Skeletal muscle tissue (tissue), 4 donors: ENCODE results near the gene GRIA1. TPM values are rescaled to one million over a fixed set of nuclear protein-coding genes. Genes with fewer than 3 reads are reported as not detected.

ENCODE experiments used
- H3K27ac ChIP-seq: one replicate; pipeline ENCODE4 v1.7.0; 2013; ENCODE audit warnings: mild to moderate bottlenecking, low read depth, low read length, inconsistent platforms
- H3K27me3 ChIP-seq, 3 donors: one replicate each; pipeline ENCODE4 v1.7.0; 2013; ENCODE audit warnings: low read length in 3 of 3; ENCODE audit not compliant: control insufficient read depth in 3 of 3, insufficient read depth in 3 of 3
- H3K36me3 ChIP-seq, 3 donors: one replicate each; pipeline ENCODE4 v1.7.0; 2013; ENCODE audit warnings: low read length in 3 of 3; ENCODE audit not compliant: control insufficient read depth in 3 of 3, insufficient read depth in 3 of 3
- H3K4me1 ChIP-seq, 3 donors: one replicate each; pipeline ENCODE4 v1.7.0; 2013; ENCODE audit warnings: low read length in 3 of 3, mild to moderate bottlenecking in 3 of 3; ENCODE audit not compliant: control insufficient read depth in 3 of 3, insufficient read depth in 3 of 3
- H3K4me3 ChIP-seq, 3 donors: one replicate each; pipeline ENCODE4 v1.7.0; 2013; ENCODE audit warnings: low read length in 3 of 3
- H3K9ac ChIP-seq, 3 donors: one replicate each; pipeline ENCODE4 v1.7.0; 2013; ENCODE audit warnings: low read length in 3 of 3, mild to moderate bottlenecking in 3 of 3, moderate library complexity in 2 of 3, low read depth in 1 of 3
- H3K9me3 ChIP-seq, 3 donors: one replicate each; pipeline ENCODE4 v1.7.0; 2013; ENCODE audit warnings: low read length in 3 of 3; ENCODE audit not compliant: control insufficient read depth in 3 of 3
- total RNA-seq: library from RNA; depleted of rRNA; stranded (reverse); fragments of >200 nt; gene quantifications from one replicate; pipeline ENCODE4 v1.2.3, GENCODE V29; 2014
- donor health status: Osteomylitis.

The GRIA1 gene
- total RNA-seq, 1 donor from 2014 or later, result 1.0 TPM

DNA sequence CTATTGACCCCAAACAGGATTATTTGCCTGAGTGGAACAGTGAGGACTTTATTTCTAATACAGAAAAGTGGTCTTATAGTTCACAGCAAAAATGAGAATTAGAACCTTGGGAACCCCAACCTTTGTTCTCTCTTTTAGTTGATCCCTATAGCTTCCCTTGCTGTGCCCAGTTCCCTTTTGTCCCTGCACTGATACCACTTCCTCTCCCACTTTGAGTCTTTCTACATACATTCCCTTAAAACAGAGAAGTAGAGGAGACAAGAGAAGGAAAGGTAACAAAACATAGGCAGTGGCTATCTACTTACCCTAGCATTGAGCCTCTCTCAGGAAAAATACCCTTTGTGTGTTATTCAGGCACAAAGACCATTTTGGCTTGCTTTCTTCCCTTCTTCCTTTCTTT is 301.8 kb downstream of the GRIA1 start:
- H3K4me1 ChIP-seq, result no peaks in the 10 kb centered on the region
- H3K4me3 ChIP-seq, result no peak overlapping the region
- H3K27me3 ChIP-seq, result no peaks in the 10 kb centered on the region
- H3K9me3 ChIP-seq, result no peaks in the 10 kb centered on the region
- H3K27ac ChIP-seq, result no peak overlapping the region
- no peaks in the 10 kb centered on the region for H3K36me3 ChIP-seq
- H3K9ac ChIP-seq, result no peak overlapping the region

DNA sequence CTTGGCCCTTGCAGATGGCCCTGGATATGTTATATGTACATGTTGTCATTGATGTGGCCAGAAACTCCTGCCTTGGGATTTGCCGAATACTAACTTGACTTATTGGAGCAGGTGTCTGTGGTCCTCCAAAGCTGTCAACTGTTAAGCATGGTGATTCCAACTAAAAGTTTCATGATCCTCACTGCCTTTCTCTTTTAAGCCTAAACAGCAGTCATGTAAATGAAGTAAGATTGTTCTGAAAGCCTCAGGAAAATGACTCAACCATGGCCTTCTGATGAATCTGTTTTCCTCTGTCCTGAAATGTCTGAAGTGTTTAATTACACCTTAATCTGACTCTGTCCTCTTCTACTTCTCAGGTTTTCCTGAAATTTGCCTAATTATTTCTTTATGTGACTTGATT is 303.2 kb downstream of the GRIA1 start:
- no peak overlapping the region for H3K4me3 ChIP-seq
- no peak overlapping the region for H3K9ac ChIP-seq
- no peaks in the 10 kb centered on the region for H3K27me3 ChIP-seq
- no peaks in the 10 kb centered on the region for H3K36me3 ChIP-seq
- H3K4me1 ChIP-seq, result no peaks in the 10 kb centered on the region
- no peaks in the 10 kb centered on the region for H3K9me3 ChIP-seq
- H3K27ac ChIP-seq, result no peak overlapping the region

DNA sequence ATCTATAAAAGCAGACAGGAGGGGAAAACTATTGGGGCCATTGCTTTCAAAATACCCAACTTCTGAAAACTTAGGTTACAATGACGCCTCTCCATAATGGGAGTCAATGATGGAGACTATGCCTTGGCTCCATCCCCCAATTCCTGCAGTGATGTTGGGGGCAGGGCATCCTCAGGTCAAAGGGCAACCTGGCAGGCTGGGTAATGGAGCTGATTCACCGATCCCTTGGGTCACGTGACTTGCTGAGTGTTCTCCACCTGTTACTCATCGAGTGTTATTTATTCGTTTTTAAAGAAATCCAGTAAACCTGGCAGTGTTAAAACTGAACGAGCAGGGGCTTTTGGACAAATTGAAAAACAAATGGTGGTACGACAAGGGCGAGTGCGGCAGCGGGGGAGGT is 303.9 kb downstream of the GRIA1 start:
- Histone ChIP-seq H3K4me1 (no peaks in the 10 kb centered on the region), H3K27ac (no peak overlapping the region), H3K4me3 (no peak overlapping the region), H3K27me3 (no peaks in the 10 kb centered on the region), H3K9ac (no peak overlapping the region), H3K36me3 (no peaks in the 10 kb centered on the region), H3K9me3 (no peaks in the 10 kb centered on the region)

DNA sequence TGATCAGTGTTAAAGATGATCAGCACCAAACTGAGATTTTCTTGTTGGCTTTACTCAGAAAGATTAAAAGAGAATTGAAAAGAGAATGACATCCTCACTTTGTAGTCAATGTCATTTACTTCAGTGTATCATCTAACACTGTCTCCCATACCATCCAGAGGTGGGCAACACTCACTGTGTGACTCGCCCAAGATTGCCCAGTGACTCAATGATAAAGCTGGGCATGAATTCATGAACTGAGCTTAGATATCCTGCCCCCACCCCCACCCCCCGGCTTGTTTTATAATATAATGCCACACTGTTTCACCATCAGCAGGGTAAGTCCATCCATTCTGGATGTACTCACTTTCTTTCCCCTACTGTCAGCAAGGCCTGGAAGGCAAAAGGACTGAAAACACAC is 306.1 kb downstream of the GRIA1 start:
- H3K9ac ChIP-seq, result no peak overlapping the region
- no peaks in the 10 kb centered on the region for H3K36me3 ChIP-seq
- no peaks in the 10 kb centered on the region for H3K4me1 ChIP-seq
- no peaks in the 10 kb centered on the region for H3K9me3 ChIP-seq
- H3K27ac ChIP-seq, result no peak overlapping the region
- H3K27me3 ChIP-seq, result no peaks in the 10 kb centered on the region
- no peak overlapping the region for H3K4me3 ChIP-seq

DNA sequence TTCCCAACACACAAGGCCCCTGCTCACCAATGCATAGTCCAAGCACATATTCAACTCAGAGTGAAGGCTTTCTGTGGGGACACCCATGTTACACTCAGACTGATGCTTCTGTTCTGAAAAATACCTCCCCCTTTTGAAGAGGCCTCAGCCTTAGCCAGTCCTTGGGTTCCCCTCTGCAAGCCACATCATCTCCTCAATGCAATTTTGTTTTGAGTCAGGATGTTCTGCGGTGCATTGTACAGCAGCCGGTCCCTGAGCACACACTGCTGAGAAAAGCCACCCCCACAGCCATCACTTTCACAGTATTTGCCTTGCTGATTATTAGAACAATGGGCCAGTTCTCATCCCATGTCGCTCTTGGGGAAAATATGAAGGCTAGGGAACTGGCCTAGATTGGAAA is 307.0 kb downstream of the GRIA1 start:
- Histone ChIP-seq H3K36me3 (no peaks in the 10 kb centered on the region), H3K4me3 (no peak overlapping the region), H3K27ac (no peak overlapping the region), H3K27me3 (no peaks in the 10 kb centered on the region), H3K4me1 (no peaks in the 10 kb centered on the region), H3K9ac (no peak overlapping the region), H3K9me3 (no peaks in the 10 kb centered on the region)

DNA sequence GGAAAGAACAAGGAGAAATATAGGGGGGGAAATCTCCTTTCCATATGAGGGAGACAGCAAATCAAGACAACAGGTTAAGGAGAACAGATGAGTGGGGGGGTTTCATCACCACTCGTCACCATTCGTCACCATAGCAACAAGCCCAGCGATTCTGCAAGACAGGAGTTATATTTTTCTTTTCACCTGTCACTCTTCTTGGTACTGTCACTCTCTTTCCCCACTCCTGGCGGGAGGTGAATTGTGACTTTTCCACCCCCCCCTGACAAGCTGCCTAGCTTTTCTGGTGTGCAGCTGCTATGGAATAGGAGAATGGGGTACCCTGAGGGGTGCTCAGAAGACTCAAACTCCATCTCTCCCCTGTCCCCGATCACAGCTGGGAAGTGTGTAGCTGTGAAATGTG is 308.4 kb downstream of the GRIA1 start:
- Histone ChIP-seq H3K4me1 (no peaks in the 10 kb centered on the region), H3K36me3 (no peaks in the 10 kb centered on the region), H3K9me3 (no peaks in the 10 kb centered on the region), H3K27ac (no peak overlapping the region), H3K4me3 (no peak overlapping the region), H3K9ac (no peak overlapping the region), H3K27me3 (no peaks in the 10 kb centered on the region)

DNA sequence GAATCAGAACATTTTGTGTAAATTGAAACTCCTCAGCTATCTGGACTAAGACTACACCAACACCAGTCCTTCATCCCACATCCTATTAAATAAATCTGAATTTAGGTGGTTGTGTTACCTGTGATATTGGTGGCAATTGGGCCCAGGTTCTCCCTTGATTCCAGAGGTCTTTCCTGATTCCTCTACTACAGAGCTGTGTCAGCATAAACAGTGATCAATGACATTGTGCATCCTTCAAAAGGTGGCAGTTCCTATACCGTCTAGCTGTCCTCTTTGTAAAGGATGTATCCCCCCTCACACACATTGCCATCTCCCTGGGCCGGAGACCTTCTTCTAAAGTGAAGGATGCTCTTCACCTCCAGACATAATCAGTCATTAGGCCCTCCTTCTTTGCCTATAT is 309.0 kb downstream of the GRIA1 start:
- Histone ChIP-seq H3K27me3 (no peaks in the 10 kb centered on the region), H3K9me3 (no peaks in the 10 kb centered on the region), H3K36me3 (no peaks in the 10 kb centered on the region), H3K4me3 (no peak overlapping the region), H3K9ac (no peak overlapping the region), H3K4me1 (no peaks in the 10 kb centered on the region), H3K27ac (no peak overlapping the region)

DNA sequence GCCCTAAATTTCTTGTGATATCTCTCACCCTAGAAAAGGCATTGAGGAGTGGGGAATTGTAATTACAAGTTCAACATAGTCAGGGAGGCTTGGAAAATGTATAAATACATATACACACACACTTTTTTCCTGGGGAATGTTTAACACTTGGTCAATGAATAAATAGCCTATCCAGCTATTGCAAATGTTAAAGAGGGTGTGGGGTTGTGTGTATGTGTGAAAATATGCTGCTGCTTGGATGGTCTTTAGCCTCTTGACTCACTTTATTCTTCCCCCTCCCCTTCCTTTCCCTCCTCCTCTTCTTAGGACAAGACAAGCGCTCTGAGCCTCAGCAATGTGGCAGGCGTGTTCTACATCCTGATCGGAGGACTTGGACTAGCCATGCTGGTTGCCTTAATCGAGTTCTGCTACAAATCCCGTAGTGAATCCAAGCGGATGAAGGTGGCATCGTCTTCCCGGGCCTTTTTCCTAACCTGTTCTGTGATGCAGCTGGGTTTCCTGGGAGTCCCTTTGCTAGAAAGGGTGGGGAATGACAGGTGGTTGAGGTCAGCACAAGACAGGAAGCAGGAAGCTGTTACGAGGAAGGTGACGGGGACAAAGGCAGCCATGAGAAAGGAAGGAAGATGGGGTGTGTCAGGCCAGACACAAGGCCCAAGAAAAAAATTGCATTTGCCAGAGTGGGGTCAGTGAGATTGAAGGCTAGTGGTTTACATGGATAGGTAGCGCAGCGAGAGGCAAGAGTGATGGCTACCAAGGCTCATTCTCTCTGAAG is 311.8 kb downstream of the GRIA1 start:
- no peaks in the 10 kb centered on the region for H3K36me3 ChIP-seq
- H3K27me3 ChIP-seq, result no peaks in the 10 kb centered on the region
- H3K9ac ChIP-seq, result no peak overlapping the region
- H3K27ac ChIP-seq, result no peak overlapping the region
- no peak overlapping the region for H3K4me3 ChIP-seq
- no peaks in the 10 kb centered on the region for H3K9me3 ChIP-seq
- H3K4me1 ChIP-seq, result no peaks in the 10 kb centered on the region

DNA sequence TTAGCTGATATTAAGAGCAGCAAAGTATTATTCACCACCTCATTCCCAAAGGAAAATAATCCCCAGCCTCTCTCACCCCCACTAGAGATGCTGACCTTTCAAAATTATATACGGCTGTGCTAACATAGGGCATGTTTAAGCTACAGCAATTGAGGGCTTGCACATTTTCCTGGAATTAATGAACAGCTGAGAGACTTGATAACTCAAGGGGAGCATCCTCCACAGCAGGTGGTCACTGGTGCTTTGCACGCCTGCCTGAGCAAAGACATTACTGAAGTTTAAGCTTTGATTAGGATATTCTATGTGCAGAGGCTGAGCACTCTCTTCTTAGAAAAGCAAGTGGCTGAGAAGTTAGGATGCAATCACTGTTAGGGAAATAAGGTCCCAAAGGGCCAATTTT is 317.3 kb downstream of the GRIA1 start:
- Histone ChIP-seq H3K9me3 (no peaks in the 10 kb centered on the region), H3K4me1 (no peaks in the 10 kb centered on the region), H3K27ac (no peak overlapping the region), H3K36me3 (no peaks in the 10 kb centered on the region), H3K27me3 (no peaks in the 10 kb centered on the region), H3K4me3 (no peak overlapping the region), H3K9ac (no peak overlapping the region)

DNA sequence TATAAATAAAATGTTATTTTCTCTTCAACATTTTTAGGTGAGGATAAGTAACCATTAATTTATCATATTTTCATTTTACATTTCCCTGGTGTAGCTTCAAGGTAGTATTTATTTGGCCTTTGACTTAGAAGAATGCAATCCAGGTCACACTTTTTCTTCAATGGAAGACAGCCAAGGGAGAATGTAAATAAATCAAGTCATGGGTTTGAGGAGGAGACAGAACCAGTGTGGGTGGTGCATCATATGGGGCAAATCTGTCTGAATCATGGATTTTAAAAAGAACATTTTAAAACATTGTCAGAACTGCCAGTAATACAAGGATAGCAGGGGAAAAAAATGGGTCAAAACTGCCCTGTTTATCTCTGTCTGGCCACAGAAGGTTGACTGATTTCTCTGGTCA is 318.7 kb downstream of the GRIA1 start:
- H3K27ac ChIP-seq, result no peak overlapping the region

More for the DNA sequence above, 318.7 kb downstream of the GRIA1 start:
- Histone ChIP-seq H3K36me3 (no peaks in the 10 kb centered on the region), H3K9me3 (no peaks in the 10 kb centered on the region), H3K4me3 (no peak overlapping the region), H3K4me1 (no peaks in the 10 kb centered on the region), H3K9ac (no peak overlapping the region), H3K27me3 (no peaks in the 10 kb centered on the region)
